ENCODE data around the gene GFI1B. TPM values are rescaled to one million over a fixed set of nuclear protein-coding genes. Genes with fewer than 3 reads are reported as not detected.

Gene GFI1B
- polyA plus RNA-seq, 1 experiment = not detected

- DNase-seq (ENCODE audit: low read depth) = no peak
- CTCF ChIA-PET = interaction anchor here (1.1 to 2.3 kb wide), 4 partner anchors 10 to 153 kb away, joined by 3 to 11 read pairs (median 5); no protein-coding TSS in a partner anchor
- POLR2A ChIA-PET = no interaction called here
Measured at GRCh38 chr9:132991351-132992300, 13.1 kb downstream of the GFI1B start.

GRCh38 chr9:132993511-132993939 is 15.0 kb downstream of the GFI1B start:
- DNase-seq (ENCODE audit: low read depth) = no peak
- H3K36me3 ChIP-seq (ENCODE audit: control insufficient read depth, insufficient read depth, low read length) = no peaks in the 10 kb centered on the region
- TF ChIP-seq CTCF (IDR thresholded peaks at IDR 0.05; ENCODE audit: insufficient read depth, low read depth, low read length) = no peak
- H3K27me3 ChIP-seq (ENCODE audit: control insufficient read depth, insufficient read depth, low read length) = peaks cover 12% of the 10 kb centered on the region
- no peak overlapping the region for H3K4me3 ChIP-seq (ENCODE audit: low read depth, low read length)
- ChIA-PET POLR2A (no interaction called here), CTCF (interaction anchor here (1.6 to 2.0 kb wide), 2 partner anchors 28 to 29 kb away, joined by 6 to 9 read pairs; no protein-coding TSS in a partner anchor)

More at GRCh38 chr9:132991351-132992300, 13.1 kb downstream of the GFI1B start:
- TF ChIP-seq CTCF (IDR thresholded peaks at IDR 0.05; ENCODE audit: insufficient read depth, low read depth, low read length) = no peak
- Histone ChIP-seq H3K27me3 (ENCODE audit: control insufficient read depth, insufficient read depth, low read length) (peaks cover 18% of the 10 kb centered on the region), H3K36me3 (ENCODE audit: control insufficient read depth, insufficient read depth, low read length) (no peaks in the 10 kb centered on the region), H3K4me3 (ENCODE audit: low read depth, low read length) (no peak overlapping the region)

- H3K36me3 ChIP-seq (ENCODE audit: control insufficient read depth, insufficient read depth, low read length) = no peaks in the 10 kb centered on the region
- no peak for TF ChIP-seq CTCF (IDR thresholded peaks at IDR 0.05; ENCODE audit: insufficient read depth, low read depth, low read length)
- no peak overlapping the region for H3K4me3 ChIP-seq (ENCODE audit: low read depth, low read length)
- ChIA-PET POLR2A (no interaction called here), CTCF (interaction anchor here (0.6 to 2.0 kb wide), 2 partner anchors 27 to 557 kb away, joined by 4 to 9 read pairs; no protein-coding TSS in a partner anchor)
- no peak for DNase-seq (ENCODE audit: low read depth)
- peaks cover 15% of the 10 kb centered on the region for H3K27me3 ChIP-seq (ENCODE audit: control insufficient read depth, insufficient read depth, low read length)
Measured at GRCh38 chr9:132994410-132995120, 16.1 kb downstream of the GFI1B start.

GRCh38 chr9:132995121-132995420 is 16.6 kb downstream of the GFI1B start:
- H3K27me3 ChIP-seq (ENCODE audit: control insufficient read depth, insufficient read depth, low read length) = peaks cover 18% of the 10 kb centered on the region
- no peak for DNase-seq (ENCODE audit: low read depth)
- CTCF ChIA-PET = interaction anchor here (2.0 kb wide), 1 partner anchor 27 kb away, joined by 9 read pairs; no protein-coding TSS in a partner anchor
- H3K36me3 ChIP-seq (ENCODE audit: control insufficient read depth, insufficient read depth, low read length) = no peaks in the 10 kb centered on the region
- POLR2A ChIA-PET = no interaction called here
- H3K4me3 ChIP-seq (ENCODE audit: low read depth, low read length) = no peak overlapping the region
- TF ChIP-seq CTCF (IDR thresholded peaks at IDR 0.05; ENCODE audit: insufficient read depth, low read depth, low read length) = no peak

GRCh38 chr9:132995879-132996278 is 17.4 kb downstream of the GFI1B start:
- CTCF ChIA-PET = interaction anchor here (1.0 to 2.0 kb wide), 2 partner anchors 18 to 26 kb away, joined by 4 to 9 read pairs; no protein-coding TSS in a partner anchor
- Histone ChIP-seq H3K36me3 (ENCODE audit: control insufficient read depth, insufficient read depth, low read length) (no peaks in the 10 kb centered on the region), H3K27me3 (ENCODE audit: control insufficient read depth, insufficient read depth, low read length) (peaks cover 19% of the 10 kb centered on the region), H3K4me3 (ENCODE audit: low read depth, low read length) (no peak overlapping the region)
- POLR2A ChIA-PET = no interaction called here
- no peak for DNase-seq (ENCODE audit: low read depth)
- no peak for TF ChIP-seq CTCF (IDR thresholded peaks at IDR 0.05; ENCODE audit: insufficient read depth, low read depth, low read length)
